Measurements from ENCODE around the gene HARBI1.
"Not testable (repeated sequence)": the region's sequence is repeated elsewhere in the genome, so short reads cannot be mapped to it uniquely, and the experiment has no call there.

HARBI1 gene

GRCh38 chr11:46597155-46597554, 19.9 kb downstream of the HARBI1 start:
- DNase-seq (ENCODE audit: low read depth in 2 of 2): no peak

- no peak for DNase-seq (ENCODE audit: low read depth in 2 of 2)
Observed at GRCh38 chr11:46594785-46595184, 22.2 kb downstream of the HARBI1 start.

- no peak for DNase-seq (ENCODE audit: low read depth in 2 of 2)
Observed at GRCh38 chr11:46594374-46594700, 22.7 kb downstream of the HARBI1 start.

- DNase-seq (ENCODE audit: low read depth in 2 of 2): peak; percentile 58 to 67
Observed at GRCh38 chr11:46593550-46594373, 23.3 kb downstream of the HARBI1 start, which contains the start of gene AMBRA1. TSS of gene AMBRA1 (minus strand) at chr11:46594023. CDS start at chr11:46548380, 45,643 bp downstream.

- DNase-seq (ENCODE audit: low read depth in 2 of 2): no peak
Observed at GRCh38 chr11:46590740-46591605, 26.1 kb downstream of the HARBI1 start.

- DNase-seq (ENCODE audit: low read depth in 2 of 2): no peak
Observed at GRCh38 chr11:46588915-46589314, 28.1 kb downstream of the HARBI1 start.

- no peak for DNase-seq (ENCODE audit: low read depth in 2 of 2)
Observed at GRCh38 chr11:46588131-46588530, 28.9 kb downstream of the HARBI1 start.

- not testable (repeated sequence) for DNase-seq (ENCODE audit: low read depth in 2 of 2)
Observed at GRCh38 chr11:46583513-46583912, 33.5 kb downstream of the HARBI1 start.

- no peak for DNase-seq (ENCODE audit: low read depth in 2 of 2)
Observed at GRCh38 chr11:46582588-46582987, 34.4 kb downstream of the HARBI1 start.

GRCh38 chr11:46577058-46577457, 40.0 kb downstream of the HARBI1 start:
- DNase-seq (ENCODE audit: low read depth in 2 of 2): no peak

- DNase-seq (ENCODE audit: low read depth in 2 of 2): no peak
Observed at GRCh38 chr11:46574656-46575055, 42.4 kb downstream of the HARBI1 start.

- no peak for DNase-seq (ENCODE audit: low read depth in 2 of 2)
Observed at GRCh38 chr11:46570790-46571398, 46.1 kb downstream of the HARBI1 start.

GRCh38 chr11:46565232-46565840, 51.7 kb downstream of the HARBI1 start:
- DNase-seq (ENCODE audit: low read depth in 2 of 2): no peak

GRCh38 chr11:46564459-46564858, 52.6 kb downstream of the HARBI1 start:
- DNase-seq (ENCODE audit: low read depth in 2 of 2): no peak

- no peak for DNase-seq (ENCODE audit: low read depth in 2 of 2)
Observed at GRCh38 chr11:46562527-46562926, 54.5 kb downstream of the HARBI1 start.

- DNase-seq (ENCODE audit: low read depth in 2 of 2): no peak
Observed at GRCh38 chr11:46560300-46560991, 56.6 kb downstream of the HARBI1 start.

- no peak for DNase-seq (ENCODE audit: low read depth in 2 of 2)
Observed at GRCh38 chr11:46559815-46560214, 57.2 kb downstream of the HARBI1 start.

- no peak for DNase-seq (ENCODE audit: low read depth in 2 of 2)
Observed at GRCh38 chr11:46557684-46558151, 59.3 kb downstream of the HARBI1 start.

- DNase-seq (ENCODE audit: low read depth in 2 of 2): no peak
Observed at GRCh38 chr11:46555267-46556054, 61.6 kb downstream of the HARBI1 start.
